Activated T-helper 1 cell treated with Interleukin-2 at 50 U/mL for 16 hours (primary cell): ENCODE measurements around the gene MAP3K9.

Experiments
- DNase-seq: peaks from one replicate; pipeline ENCODE4 v3.0.0-alpha.2; 2020; ENCODE audit warnings: low read depth

MAP3K9 gene

GRCh38 chr14:70788898-70789297, 20.4 kb downstream of the MAP3K9 start:
- no peak for DNase-seq

GRCh38 chr14:70785556-70785955, 23.8 kb downstream of the MAP3K9 start:
- no peak for DNase-seq

- DNase-seq: no peak
Measured at GRCh38 chr14:70784886-70785285, 24.4 kb downstream of the MAP3K9 start.

- no peak for DNase-seq
Measured at GRCh38 chr14:70782361-70782760, 27.0 kb downstream of the MAP3K9 start.

GRCh38 chr14:70780396-70781075, 28.8 kb downstream of the MAP3K9 start:
- DNase-seq: no peak

- no peak for DNase-seq
Measured at GRCh38 chr14:70779667-70780066, 29.6 kb downstream of the MAP3K9 start.

DNA sequence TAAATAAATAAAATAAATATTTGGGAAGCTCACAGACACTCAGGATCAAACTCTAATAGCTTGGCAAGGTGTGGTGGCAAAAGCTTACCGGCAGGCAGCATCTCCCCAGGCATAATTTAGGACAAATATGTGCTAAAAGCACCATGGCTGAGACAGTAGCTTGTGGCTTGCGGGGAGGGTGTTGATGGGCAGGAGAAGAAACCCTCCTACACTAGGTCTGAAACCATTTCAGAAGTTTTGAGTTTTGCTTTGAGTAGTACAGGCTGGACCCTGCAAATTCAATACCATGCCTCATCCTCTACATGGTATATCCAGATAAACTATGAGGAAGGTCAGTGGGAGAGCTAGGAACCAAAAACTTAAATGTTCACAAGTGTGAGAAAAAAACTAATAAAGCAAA, 33.1 kb downstream of the MAP3K9 start:
- DNase-seq: no peak

- DNase-seq: no peak
Measured at GRCh38 chr14:70773182-70773862, 36.0 kb downstream of the MAP3K9 start.

- no peak for DNase-seq
Measured at GRCh38 chr14:70771781-70772212, 37.5 kb downstream of the MAP3K9 start.

- DNase-seq: no peak
Measured at GRCh38 chr14:70770490-70770889, 38.8 kb downstream of the MAP3K9 start.

DNA sequence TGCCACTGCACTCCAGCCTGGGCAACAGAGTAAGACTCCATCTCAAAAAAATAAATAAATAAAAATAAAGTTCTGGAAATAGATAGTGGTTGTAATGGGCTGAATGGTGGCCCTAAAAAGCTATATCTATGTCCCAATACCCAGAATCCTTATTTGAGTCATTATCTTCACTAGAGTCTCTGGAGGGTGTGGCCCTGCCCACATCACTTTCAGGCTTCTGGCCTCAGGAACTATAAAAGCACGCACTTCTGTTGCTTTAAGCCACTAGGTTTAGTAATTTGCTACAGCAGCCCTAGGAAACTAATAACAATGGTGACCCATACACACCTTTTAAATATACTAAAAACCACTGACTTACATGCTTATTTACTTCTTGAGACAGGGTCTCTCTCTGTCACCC, 49.9 kb downstream of the MAP3K9 start:
- DNase-seq: no peak

GRCh38 chr14:70755655-70756054, 53.7 kb downstream of the MAP3K9 start:
- no peak for DNase-seq

DNA sequence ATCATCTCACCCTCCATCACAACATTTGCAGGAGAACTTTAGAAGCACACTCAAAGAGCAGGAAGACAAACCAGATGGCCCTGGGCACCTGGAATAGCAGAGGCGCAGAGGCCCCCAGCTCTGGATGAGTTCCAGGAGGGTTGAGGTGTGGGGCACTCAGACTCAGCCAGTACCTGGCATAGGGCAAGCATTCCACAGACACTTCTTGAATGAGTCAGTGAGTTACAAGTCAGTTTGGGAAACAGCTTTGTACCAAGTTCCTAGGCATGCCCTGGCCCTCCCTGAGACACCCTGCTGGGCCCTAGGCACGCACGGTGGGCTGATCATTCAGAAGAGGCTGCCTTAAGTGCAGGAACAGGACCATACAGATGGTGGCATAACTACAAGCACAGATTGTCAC, 54.3 kb downstream of the MAP3K9 start:
- no peak for DNase-seq

- no peak for DNase-seq
Measured at GRCh38 chr14:70753518-70753953, 55.8 kb downstream of the MAP3K9 start.

DNA sequence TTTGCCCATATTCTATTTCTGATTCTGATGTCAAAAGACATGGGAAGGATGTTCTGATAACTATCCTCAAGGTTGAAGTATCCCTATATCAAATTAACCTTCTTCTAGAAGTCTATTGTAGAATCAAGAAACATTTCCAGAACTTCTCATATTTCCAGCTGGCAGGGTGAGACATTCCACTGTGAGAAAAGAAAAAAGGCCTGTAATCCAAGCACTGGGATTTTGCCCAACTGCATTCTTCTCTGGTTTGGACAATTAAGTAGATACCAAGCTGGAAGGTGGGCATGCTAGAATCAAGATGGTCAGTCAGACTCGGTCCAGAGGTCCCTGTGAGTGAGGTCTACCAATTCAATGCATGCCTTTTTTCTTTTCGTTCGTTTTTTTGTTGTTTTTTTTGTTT, 60.9 kb downstream of the MAP3K9 start:
- no peak for DNase-seq

DNA sequence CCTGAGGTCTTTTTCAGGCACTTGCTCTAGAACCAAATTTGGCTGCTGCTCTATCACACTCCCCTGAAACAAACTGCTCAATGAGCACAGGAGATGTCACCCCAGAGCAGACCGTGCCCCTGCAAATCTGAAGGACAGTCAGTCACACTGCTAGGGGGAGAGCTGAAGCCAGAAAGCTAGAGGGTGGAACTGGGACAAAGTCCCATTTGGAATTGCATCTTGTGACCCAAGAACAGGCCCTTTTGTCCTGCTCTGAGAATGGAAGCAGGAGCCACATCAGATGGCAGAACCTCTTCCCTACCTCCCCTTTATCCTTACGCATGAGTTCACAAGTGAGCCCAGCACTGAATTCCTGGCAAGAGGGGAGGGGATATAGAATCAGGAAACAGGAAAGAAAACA, 64.7 kb downstream of the MAP3K9 start:
- DNase-seq: no peak

DNA sequence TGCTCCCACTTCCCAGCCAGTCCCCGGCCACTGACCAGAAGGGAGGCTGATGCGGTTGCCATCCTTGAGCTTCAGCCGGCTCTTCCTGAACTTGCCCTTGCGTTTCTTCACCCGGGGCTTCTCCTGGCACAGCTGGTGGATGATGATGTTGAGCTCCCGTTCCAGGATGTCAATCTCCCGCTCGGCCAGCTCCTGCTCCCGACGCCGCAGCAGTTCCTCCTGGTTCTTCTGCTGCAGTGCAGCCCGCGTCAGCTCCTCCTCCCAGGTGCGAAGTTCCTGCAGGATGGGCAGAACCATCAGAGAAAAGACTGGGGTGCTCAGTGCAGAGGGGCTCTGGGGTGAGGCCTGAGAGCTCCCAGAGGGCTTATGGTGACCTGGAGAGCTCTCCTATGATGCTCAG, 67.0 kb downstream of the MAP3K9 start:
- no peak for DNase-seq

GRCh38 chr14:70741482-70741881, 67.8 kb downstream of the MAP3K9 start:
- DNase-seq: no peak

DNA sequence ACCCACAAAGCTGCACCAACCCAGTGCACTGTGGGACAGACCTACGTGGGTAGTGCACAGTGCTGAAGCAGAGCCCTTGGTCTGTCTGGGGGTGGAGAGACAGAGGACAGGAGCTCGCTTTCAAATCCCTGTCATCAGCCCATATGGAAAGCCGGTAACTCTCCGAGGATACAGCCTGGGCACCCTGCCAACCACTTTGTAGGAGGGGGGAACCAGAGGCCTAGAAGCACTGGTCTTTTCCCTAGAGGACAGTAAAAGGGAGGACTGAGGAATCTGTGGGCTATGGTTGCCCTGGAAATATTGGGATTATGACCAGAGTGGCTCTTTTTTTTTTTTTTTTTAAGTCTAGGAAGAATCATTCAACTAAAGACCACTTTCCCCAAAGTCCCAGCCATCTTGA, 74.3 kb downstream of the MAP3K9 start:
- no peak for DNase-seq

DNA sequence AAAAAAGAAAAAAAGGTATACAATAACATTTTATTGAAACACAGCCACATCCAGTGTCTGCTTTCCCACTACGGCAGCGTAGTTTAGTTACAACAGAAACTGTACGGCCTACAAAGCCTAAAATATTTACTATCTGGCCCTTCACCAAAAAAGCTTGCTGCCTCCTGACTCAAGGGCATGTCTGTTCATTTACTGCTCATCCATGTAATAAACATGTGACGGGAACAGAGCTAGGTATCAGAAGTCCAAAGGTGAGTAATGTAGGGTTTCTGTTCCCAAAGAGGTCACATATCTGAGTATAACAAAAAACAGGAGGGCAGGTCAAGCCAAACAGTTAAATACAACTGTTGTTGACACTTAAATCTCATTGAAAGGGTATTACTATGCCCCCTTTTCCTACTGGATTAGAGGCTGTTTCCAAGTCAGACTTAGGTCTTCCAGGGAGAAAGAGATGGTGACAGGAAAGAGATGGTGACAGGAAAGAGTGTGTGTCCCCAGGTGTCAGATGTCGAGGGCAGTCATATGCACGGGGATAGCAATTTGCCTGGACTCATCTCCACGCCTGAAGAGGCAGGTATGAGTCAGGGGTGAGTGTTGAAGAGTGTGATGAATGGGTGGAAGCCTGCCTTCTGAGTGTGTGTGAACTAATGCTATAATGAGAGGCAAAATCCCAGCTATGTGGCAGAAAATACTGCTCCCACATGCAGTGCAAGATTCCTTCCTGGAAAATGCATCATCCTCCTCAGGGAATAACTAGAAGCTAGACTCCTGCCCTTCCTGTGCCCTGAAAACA, 77.7 kb downstream of the MAP3K9 start:
- DNase-seq: no peak

DNA sequence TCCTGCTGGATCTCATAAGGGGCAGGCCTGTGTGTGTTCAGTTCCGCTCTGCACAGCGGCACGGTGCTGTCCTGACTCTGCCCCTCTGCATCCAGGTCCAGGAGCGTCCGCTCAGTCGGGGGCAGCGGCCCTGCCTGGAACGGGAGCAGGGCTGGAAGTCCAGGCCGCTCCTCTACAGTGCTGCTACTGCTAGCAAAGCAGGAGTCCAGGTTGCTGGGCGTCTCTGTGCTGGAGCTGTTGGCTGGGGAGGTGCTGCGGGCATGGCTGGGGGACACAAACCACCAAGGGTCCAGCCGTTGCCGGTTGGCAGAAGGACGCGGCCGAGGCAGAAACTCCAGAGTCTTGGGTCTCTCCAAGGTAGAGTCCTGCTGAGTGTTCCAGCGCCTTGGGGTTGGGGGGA, 78.9 kb downstream of the MAP3K9 start:
- DNase-seq: no peak

GRCh38 chr14:70726651-70727375, 82.5 kb downstream of the MAP3K9 start:
- DNase-seq: no peak
